HCT116 (cell line): ENCODE measurements around the gene CAMK2N1. TPM values are rescaled to one million over a fixed set of nuclear protein-coding genes. Genes with fewer than 3 reads are reported as not detected.

Experiments
- ATAC-seq: fragments of 200-7000 bp; cut with Tn5 transposase; 2 replicates; pipeline ENCODE4 v1.9.1; 2020; ENCODE audit warnings: mild to moderate bottlenecking, moderate library complexity
- BruUV-seq: library from RNA; stranded (reverse); fragments of 400-500 nt; replicated peaks from 2 replicates; lab custom pipeline; 2021; lab: Mats Ljungman, UMichigan
- CTCF ChIA-PET: fragments of 300-600 bp; sonication (Branson Sonifier 250); formaldehyde crosslinking; loops from one replicate; lab custom pipeline; 2021; ENCODE audit warnings: antibody characterized with exemption; lab: Charles Lee
- POLR2A ChIA-PET: fragments of 300-600, 350-600 bp; sonication (Branson Sonifier 250); formaldehyde crosslinking; loops from one replicate; lab custom pipeline; 2021; ENCODE audit warnings: antibody characterized with exemption; lab: Charles Lee
- RAD21 ChIA-PET, 2 experiments: fragments of 300-600 bp; sonication (Branson Sonifier 250); formaldehyde crosslinking; loops; one replicate each; lab custom pipeline; 2023; ENCODE audit warnings: low total read pairs in 2 of 2; ENCODE audit not compliant: uncharacterized antibody in 2 of 2, unreplicated experiment in 2 of 2, low non-redundant PET in 1 of 2; lab: Charles Lee
- DNase-seq: peaks from one replicate; pipeline ENCODE4 v3.0.0-alpha.2; 2010; ENCODE audit warnings: low read depth, low spot score
- H2AFZ ChIP-seq: fragments of 200-600 bp; shearing (Covaris generic), sonication (generic); 2 replicates; pipeline ENCODE4 v1.6.1; 2017; ENCODE audit warnings: low read depth, mixed run types, mixed read lengths, antibody characterized with exemption, low read length; ENCODE audit not compliant: poor library complexity, severe bottlenecking
- H3K27ac ChIP-seq: 2 replicates; pipeline ENCODE4 v1.5.1; 2012; ENCODE audit warnings: low read depth, low read length
- H3K27me3 ChIP-seq: fragments of 200-600 bp; sonication (generic); 2 replicates; pipeline ENCODE4 v1.6.1; 2016; ENCODE audit warnings: mixed run types, low read length, mixed read lengths; ENCODE audit not compliant: insufficient read depth
- H3K36me3 ChIP-seq, 2 experiments: fragments of 200-500 bp in 1 of 2; fragments of 200-600 bp in 1 of 2; sonication (Bioruptor generic) in 1 of 2; sonication (generic) in 1 of 2; 2 replicates each; pipeline versions ENCODE4 v1.5.1 to v1.6.1; 2014 to 2016; ENCODE audit warnings: low read length in 2 of 2, inconsistent platforms in 1 of 2, mixed read lengths in 1 of 2, mixed run types in 1 of 2; ENCODE audit not compliant: insufficient read depth in 2 of 2, control insufficient read depth in 1 of 2
- H3K4me1 ChIP-seq, 2 experiments: fragments of 200-600 bp in 1 of 2; sonication (generic) in 1 of 2; 2 replicates each; pipeline versions ENCODE4 v1.5.1 to v1.6.1; 2012 to 2017; ENCODE audit warnings: low read length in 2 of 2, inconsistent platforms in 1 of 2, mild to moderate bottlenecking in 1 of 2, mixed read lengths in 1 of 2, mixed run types in 1 of 2, moderate library complexity in 1 of 2; ENCODE audit not compliant: insufficient read depth in 2 of 2, control insufficient read depth in 1 of 2
- H3K4me2 ChIP-seq: fragments of 200-600 bp; sonication (generic); 2 replicates; pipeline ENCODE4 v1.6.1; 2017; ENCODE audit warnings: mixed run types, low read length, mixed read lengths
- H3K4me3 ChIP-seq, 2 experiments: fragments of 200-600 bp in 1 of 2; sonication (generic) in 1 of 2; replicated peaks in 1 of 2; 2 replicates each; pipeline ENCODE4 v1.5.1; 2011 to 2016; ENCODE audit warnings: low read length in 2 of 2, control low read depth in 1 of 2, low read depth in 1 of 2, mild to moderate bottlenecking in 1 of 2, mixed read lengths in 1 of 2, mixed run types in 1 of 2
- H3K79me2 ChIP-seq: fragments of 200-600 bp; sonication (generic); 2 replicates; pipeline ENCODE4 v1.6.1; 2017; ENCODE audit warnings: mild to moderate bottlenecking, mixed run types, low read length, moderate library complexity, mixed read lengths; ENCODE audit not compliant: insufficient read depth
- H3K9ac ChIP-seq: fragments of 200-600 bp; sonication (generic); 2 replicates; pipeline ENCODE4 v1.6.1; 2016; ENCODE audit warnings: low read length, mixed read lengths
- H3K9me2 ChIP-seq: fragments of 200-600 bp; sonication (generic), shearing (Covaris generic); 2 replicates; pipeline ENCODE4 v1.6.1; 2017; ENCODE audit warnings: mixed run types, mild to moderate bottlenecking, moderate library complexity; ENCODE audit not compliant: insufficient read depth
- H3K9me3 ChIP-seq, 2 experiments: fragments of 200-500 bp in 1 of 2; fragments of 200-600 bp in 1 of 2; sonication (Bioruptor generic) in 1 of 2; sonication (generic) in 1 of 2; 2 replicates each; pipeline ENCODE4 v1.6.1; 2014 to 2017; ENCODE audit warnings: low read length in 2 of 2, mixed read lengths in 2 of 2, inconsistent platforms in 1 of 2, low read depth in 1 of 2, mild to moderate bottlenecking in 1 of 2, mixed run types in 1 of 2, moderate library complexity in 1 of 2; ENCODE audit not compliant: control insufficient read depth in 1 of 2, insufficient read depth in 1 of 2
- H4K20me1 ChIP-seq: fragments of 200-600 bp; sonication (generic), shearing (Covaris generic); 2 replicates; pipeline ENCODE4 v1.6.1; 2017; ENCODE audit warnings: mixed run types, mild to moderate bottlenecking, moderate library complexity; ENCODE audit not compliant: insufficient read depth
- CBX3 ChIP-seq: IDR thresholded peaks from 2 replicates; pipeline ENCODE4 v1.6.1; 2012; ENCODE audit warnings: low read depth
- CEBPB ChIP-seq: IDR thresholded peaks from 2 replicates; pipeline ENCODE4 v1.6.1; 2012; ENCODE audit warnings: low read depth
- intact Hi-C: fragments of 100-400 bp; cut with micrococcal nuclease; formaldehyde crosslinking; loops from 2 replicates; pipeline ENCODE4 v1.10.0; 2022
- total RNA-seq: library from RNA; stranded (reverse); gene quantifications from one replicate; pipeline ENCODE4 v1.2.1, GENCODE V29; 2021; ENCODE audit not compliant: unreplicated experiment
- TF ChIP-seq, protein P1 (sequence below): IDR thresholded peaks from 2 replicates; pipeline ENCODE4 v1.6.1; 2012; ENCODE audit warnings: low read depth
- TF ChIP-seq, protein P2 (sequence below): IDR thresholded peaks from 2 replicates; pipeline ENCODE4 v1.6.1; 2012

The CAMK2N1 gene
- total RNA-seq, 1 experiment from 2014 or later, result 20.5 TPM

DNA sequence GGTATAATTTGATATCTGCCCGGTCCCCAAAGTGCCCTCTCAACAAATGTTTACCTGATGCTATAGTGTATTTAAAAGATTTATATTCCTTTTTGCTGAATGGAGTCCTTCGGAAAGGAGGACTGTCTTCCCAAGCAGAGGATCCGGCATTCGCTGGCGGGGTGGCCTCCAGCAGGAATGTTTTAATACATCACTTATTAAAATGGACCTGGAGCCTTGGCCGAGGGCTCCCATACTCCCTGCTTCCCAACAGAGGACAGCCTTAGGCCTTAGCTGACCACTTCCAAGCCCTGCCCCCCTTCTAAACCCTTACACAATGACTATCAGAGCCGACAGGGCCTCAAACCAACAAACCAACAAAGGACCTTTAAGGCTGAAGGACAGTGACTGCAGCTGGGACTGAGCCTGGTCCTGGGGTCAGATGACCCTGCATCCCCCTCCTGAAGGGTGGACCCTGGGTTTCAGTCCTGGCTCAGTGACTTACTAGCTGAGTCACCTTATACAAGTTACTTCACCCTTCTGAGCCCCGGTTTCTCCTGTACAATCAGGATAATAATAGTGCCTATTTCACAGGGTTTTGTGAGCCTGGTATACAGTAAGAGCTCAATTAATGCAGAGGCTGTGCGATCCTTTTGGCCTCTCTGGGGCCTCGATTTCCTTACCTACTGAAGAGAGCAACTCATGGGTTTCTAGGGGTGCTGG is 5.6 kb downstream of the CAMK2N1 start:
- no peak for ATAC-seq
- H3K27ac ChIP-seq, result no peak overlapping the region
- H4K20me1 ChIP-seq, result no peaks in the 10 kb centered on the region
- no TSS peak for BruUV-seq
- DNase-seq, result no peak
- intact Hi-C loops, result no loop called here
- no peak overlapping the region for H2AFZ ChIP-seq
- peaks cover 18% of the 10 kb centered on the region for H3K79me2 ChIP-seq
- no peak overlapping the region for H3K4me3 ChIP-seq
- RAD21 ChIA-PET, result no interaction called here
- no peaks in the 10 kb centered on the region for H3K9me3 ChIP-seq
- H3K36me3 ChIP-seq, result no peaks in the 10 kb centered on the region
- no peak for TF ChIP-seq CBX3
- TF ChIP-seq, protein P1, sequence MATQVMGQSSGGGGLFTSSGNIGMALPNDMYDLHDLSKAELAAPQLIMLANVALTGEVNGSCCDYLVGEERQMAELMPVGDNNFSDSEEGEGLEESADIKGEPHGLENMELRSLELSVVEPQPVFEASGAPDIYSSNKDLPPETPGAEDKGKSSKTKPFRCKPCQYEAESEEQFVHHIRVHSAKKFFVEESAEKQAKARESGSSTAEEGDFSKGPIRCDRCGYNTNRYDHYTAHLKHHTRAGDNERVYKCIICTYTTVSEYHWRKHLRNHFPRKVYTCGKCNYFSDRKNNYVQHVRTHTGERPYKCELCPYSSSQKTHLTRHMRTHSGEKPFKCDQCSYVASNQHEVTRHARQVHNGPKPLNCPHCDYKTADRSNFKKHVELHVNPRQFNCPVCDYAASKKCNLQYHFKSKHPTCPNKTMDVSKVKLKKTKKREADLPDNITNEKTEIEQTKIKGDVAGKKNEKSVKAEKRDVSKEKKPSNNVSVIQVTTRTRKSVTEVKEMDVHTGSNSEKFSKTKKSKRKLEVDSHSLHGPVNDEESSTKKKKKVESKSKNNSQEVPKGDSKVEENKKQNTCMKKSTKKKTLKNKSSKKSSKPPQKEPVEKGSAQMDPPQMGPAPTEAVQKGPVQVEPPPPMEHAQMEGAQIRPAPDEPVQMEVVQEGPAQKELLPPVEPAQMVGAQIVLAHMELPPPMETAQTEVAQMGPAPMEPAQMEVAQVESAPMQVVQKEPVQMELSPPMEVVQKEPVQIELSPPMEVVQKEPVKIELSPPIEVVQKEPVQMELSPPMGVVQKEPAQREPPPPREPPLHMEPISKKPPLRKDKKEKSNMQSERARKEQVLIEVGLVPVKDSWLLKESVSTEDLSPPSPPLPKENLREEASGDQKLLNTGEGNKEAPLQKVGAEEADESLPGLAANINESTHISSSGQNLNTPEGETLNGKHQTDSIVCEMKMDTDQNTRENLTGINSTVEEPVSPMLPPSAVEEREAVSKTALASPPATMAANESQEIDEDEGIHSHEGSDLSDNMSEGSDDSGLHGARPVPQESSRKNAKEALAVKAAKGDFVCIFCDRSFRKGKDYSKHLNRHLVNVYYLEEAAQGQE, result no peak
- TF ChIP-seq CEBPB, result no peak
- TF ChIP-seq, protein P2, sequence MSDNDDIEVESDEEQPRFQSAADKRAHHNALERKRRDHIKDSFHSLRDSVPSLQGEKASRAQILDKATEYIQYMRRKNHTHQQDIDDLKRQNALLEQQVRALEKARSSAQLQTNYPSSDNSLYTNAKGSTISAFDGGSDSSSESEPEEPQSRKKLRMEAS, result no peak
- H3K9ac ChIP-seq, result no peak overlapping the region
- H3K4me2 ChIP-seq, result peak overlapping the region; percentile 64
- no peaks in the 10 kb centered on the region for H3K27me3 ChIP-seq
- POLR2A ChIA-PET, result interaction anchor here (1.5 kb wide), 1 partner anchor 14 kb away, joined by 3 read pairs; no protein-coding TSS in a partner anchor
- peaks cover 55 to 81% of the 10 kb centered on the region in 2 experiments for H3K4me1 ChIP-seq
- CTCF ChIA-PET, result interaction anchor here (1.2 kb wide), 1 partner anchor 14 kb away, joined by 4 read pairs; no protein-coding TSS in a partner anchor
- H3K9me2 ChIP-seq, result no peaks in the 10 kb centered on the region
